Measurements from ENCODE around the gene CTSO.
"Not testable (repeated sequence)": the region's sequence is repeated elsewhere in the genome, so short reads cannot be mapped to it uniquely, and the experiment has no call there.

CTSO gene

GRCh38 chr4:155901013-155901412 is 52.7 kb downstream of the CTSO start:
- H2AFZ ChIP-seq (ENCODE audit: low read length): no peak overlapping the region
- H3F3A ChIP-seq (ENCODE audit: low read depth): no peaks in the 10 kb centered on the region
- no peaks in the 10 kb centered on the region for H3K9me2 ChIP-seq (replicated peaks; ENCODE audit: low read depth, low read length)
- no peak overlapping the region for H3K4me2 ChIP-seq (ENCODE audit: low read depth, low read length, poor library complexity, severe bottlenecking)
- no peaks in the 10 kb centered on the region for H3K79me2 ChIP-seq (ENCODE audit: insufficient read depth, low read length)
- no peaks in the 10 kb centered on the region for H3K9me3 ChIP-seq (ENCODE audit: insufficient read depth, low read depth, low read length)
- no peaks in the 10 kb centered on the region for H4K20me1 ChIP-seq (ENCODE audit: insufficient read depth, low read length, poor library complexity, severe bottlenecking)
- H3K4me1 ChIP-seq (ENCODE audit: insufficient read depth, low read length, poor library complexity, severe bottlenecking): no peaks in the 10 kb centered on the region
- no peak overlapping the region for H3K9ac ChIP-seq (ENCODE audit: low read depth, low read length, poor library complexity, severe bottlenecking)
- TF ChIP-seq CTCF (conservative IDR thresholded peaks at IDR 0.05; ENCODE audit: low read length): no peak
- no peak for TF ChIP-seq EZH2phosphoT487 (IDR thresholded peaks at IDR 0.05; ENCODE audit: borderline replicate concordance)
- H3K36me3 ChIP-seq (ENCODE audit: insufficient read depth, low read length): no peaks in the 10 kb centered on the region
- H3K4me3 ChIP-seq (ENCODE audit: low read length, poor library complexity, severe bottlenecking): no peak overlapping the region
- H3K27me3 ChIP-seq (ENCODE audit: insufficient read depth, low read length, poor library complexity, severe bottlenecking): no peaks in the 10 kb centered on the region

GRCh38 chr4:155900381-155900780 is 53.3 kb downstream of the CTSO start:
- no peaks in the 10 kb centered on the region for H3K27me3 ChIP-seq (ENCODE audit: insufficient read depth, low read length, poor library complexity, severe bottlenecking)
- H3K4me1 ChIP-seq (ENCODE audit: insufficient read depth, low read length, poor library complexity, severe bottlenecking): no peaks in the 10 kb centered on the region
- no peaks in the 10 kb centered on the region for H3K9me3 ChIP-seq (ENCODE audit: insufficient read depth, low read depth, low read length)
- H4K20me1 ChIP-seq (ENCODE audit: insufficient read depth, low read length, poor library complexity, severe bottlenecking): no peaks in the 10 kb centered on the region
- no peaks in the 10 kb centered on the region for H3K9me2 ChIP-seq (replicated peaks; ENCODE audit: low read depth, low read length)
- no peak overlapping the region for H3K9ac ChIP-seq (ENCODE audit: low read depth, low read length, poor library complexity, severe bottlenecking)
- H2AFZ ChIP-seq (ENCODE audit: low read length): no peak overlapping the region
- no peaks in the 10 kb centered on the region for H3F3A ChIP-seq (ENCODE audit: low read depth)
- H3K36me3 ChIP-seq (ENCODE audit: insufficient read depth, low read length): no peaks in the 10 kb centered on the region
- H3K79me2 ChIP-seq (ENCODE audit: insufficient read depth, low read length): no peaks in the 10 kb centered on the region
- no peak overlapping the region for H3K4me2 ChIP-seq (ENCODE audit: low read depth, low read length, poor library complexity, severe bottlenecking)
- TF ChIP-seq CTCF (conservative IDR thresholded peaks at IDR 0.05; ENCODE audit: low read length) (no peak), EZH2phosphoT487 (IDR thresholded peaks at IDR 0.05; ENCODE audit: borderline replicate concordance) (no peak)
- no peak overlapping the region for H3K4me3 ChIP-seq (ENCODE audit: low read length, poor library complexity, severe bottlenecking)

- H3K36me3 ChIP-seq (ENCODE audit: insufficient read depth, low read length): no peaks in the 10 kb centered on the region
- no peaks in the 10 kb centered on the region for H3K27me3 ChIP-seq (ENCODE audit: insufficient read depth, low read length, poor library complexity, severe bottlenecking)
- no peaks in the 10 kb centered on the region for H3K79me2 ChIP-seq (ENCODE audit: insufficient read depth, low read length)
- H3K4me1 ChIP-seq (ENCODE audit: insufficient read depth, low read length, poor library complexity, severe bottlenecking): no peaks in the 10 kb centered on the region
- H4K20me1 ChIP-seq (ENCODE audit: insufficient read depth, low read length, poor library complexity, severe bottlenecking): no peaks in the 10 kb centered on the region
- no peak overlapping the region for H3K4me2 ChIP-seq (ENCODE audit: low read depth, low read length, poor library complexity, severe bottlenecking)
- TF ChIP-seq EZH2phosphoT487 (IDR thresholded peaks at IDR 0.05; ENCODE audit: borderline replicate concordance) (no peak), CTCF (conservative IDR thresholded peaks at IDR 0.05; ENCODE audit: low read length) (no peak)
- H2AFZ ChIP-seq (ENCODE audit: low read length): no peak overlapping the region
- H3K9me2 ChIP-seq (replicated peaks; ENCODE audit: low read depth, low read length): no peaks in the 10 kb centered on the region
- no peaks in the 10 kb centered on the region for H3K9me3 ChIP-seq (ENCODE audit: insufficient read depth, low read depth, low read length)
- H3K4me3 ChIP-seq (ENCODE audit: low read length, poor library complexity, severe bottlenecking): no peak overlapping the region
- no peaks in the 10 kb centered on the region for H3F3A ChIP-seq (ENCODE audit: low read depth)
- no peak overlapping the region for H3K9ac ChIP-seq (ENCODE audit: low read depth, low read length, poor library complexity, severe bottlenecking)
These were observed 53.8 kb downstream of the CTSO start for GRCh38 chr4:155899891-155900290.

GRCh38 chr4:155898371-155898770 is 55.3 kb downstream of the CTSO start:
- not testable (repeated sequence) for H3K36me3 ChIP-seq (ENCODE audit: insufficient read depth, low read length); H3K9me3 ChIP-seq (ENCODE audit: insufficient read depth, low read depth, low read length); H3K4me2 ChIP-seq (ENCODE audit: low read depth, low read length, poor library complexity, severe bottlenecking); H3K79me2 ChIP-seq (ENCODE audit: insufficient read depth, low read length); H3F3A ChIP-seq (ENCODE audit: low read depth); H3K27me3 ChIP-seq (ENCODE audit: insufficient read depth, low read length, poor library complexity, severe bottlenecking); H3K9ac ChIP-seq (ENCODE audit: low read depth, low read length, poor library complexity, severe bottlenecking); H4K20me1 ChIP-seq (ENCODE audit: insufficient read depth, low read length, poor library complexity, severe bottlenecking); H2AFZ ChIP-seq (ENCODE audit: low read length); H3K4me1 ChIP-seq (ENCODE audit: insufficient read depth, low read length, poor library complexity, severe bottlenecking); H3K9me2 ChIP-seq (replicated peaks; ENCODE audit: low read depth, low read length); H3K4me3 ChIP-seq (ENCODE audit: low read length, poor library complexity, severe bottlenecking)

Data from Loucy (cell line).